ENCODE measurements around the gene HSPH1.
"Not testable (repeated sequence)": the region's sequence is repeated elsewhere in the genome, so short reads cannot be mapped to it uniquely, and the experiment has no call there.

Gene HSPH1

DNA sequence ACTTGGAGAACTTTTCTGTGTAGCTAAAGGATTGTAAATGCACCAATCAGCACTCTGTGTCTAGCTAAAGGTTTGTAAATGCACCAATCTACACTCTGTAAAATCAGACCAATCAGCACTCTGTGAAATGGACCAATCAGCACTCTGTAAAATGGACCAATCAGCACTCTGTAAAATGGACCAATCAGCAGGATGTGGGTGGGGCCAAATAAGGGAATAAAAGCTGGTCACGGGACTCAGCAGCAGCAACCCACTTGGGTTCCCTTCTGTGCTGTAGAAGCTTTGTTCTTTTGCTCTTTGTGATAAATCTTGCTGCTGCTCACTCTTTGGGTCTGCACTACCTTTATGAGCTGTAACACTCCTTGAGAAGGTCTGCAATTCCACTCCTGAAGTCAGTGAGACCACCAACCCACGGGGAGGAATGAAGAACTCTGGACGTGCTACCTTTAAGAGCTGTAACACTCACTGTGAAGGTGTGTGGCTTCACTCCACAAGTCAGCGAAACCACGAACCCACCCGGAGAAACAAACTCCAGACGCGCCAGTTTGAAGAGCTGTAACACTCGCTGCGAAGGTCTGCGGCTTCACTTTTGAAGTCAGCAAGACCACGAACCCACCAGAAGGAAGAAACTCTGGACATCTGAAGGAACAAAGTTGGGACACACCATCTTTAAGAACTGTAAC lies 16.2 kb upstream of the HSPH1 start:
- not testable (repeated sequence) for DNase-seq (ENCODE audit: low read depth in 1 of 2, low spot score in 1 of 2)

DNA sequence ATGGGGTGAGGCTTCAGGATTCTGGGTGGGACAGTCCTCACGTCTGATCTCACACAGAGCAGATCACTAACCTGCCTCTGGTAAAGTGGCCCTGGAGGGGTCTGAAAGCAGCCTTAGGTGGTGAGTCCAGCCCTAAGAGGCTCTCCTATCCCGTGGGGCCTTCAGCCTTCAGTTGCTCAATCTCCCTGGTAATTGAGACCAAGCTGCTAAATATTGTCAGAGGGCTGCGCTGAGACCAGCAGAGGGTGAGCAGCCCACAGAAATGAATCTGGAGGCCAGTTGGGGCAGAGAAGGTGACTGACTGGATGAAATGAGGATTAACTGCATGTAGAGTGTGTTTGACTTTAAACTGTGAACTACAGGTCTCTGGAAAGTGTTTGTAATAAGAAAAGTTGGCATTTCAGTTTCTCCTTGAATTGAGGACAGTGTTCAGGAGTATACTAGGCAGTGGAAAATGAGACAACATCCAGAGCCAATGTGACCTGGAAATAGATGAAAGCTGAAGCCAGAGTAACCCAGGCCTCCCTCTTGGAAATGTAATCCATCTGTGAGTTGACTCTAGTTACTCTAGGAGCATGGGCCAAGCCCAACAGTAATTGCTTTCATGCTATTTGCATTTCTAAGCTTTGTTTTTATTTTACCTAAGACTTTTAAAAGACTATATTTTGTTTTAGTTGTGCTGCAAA lies 14.3 kb upstream of the HSPH1 start:
- DNase-seq (ENCODE audit: low read depth in 1 of 2, low spot score in 1 of 2), result no peak

- DNase-seq (ENCODE audit: low read depth in 1 of 2, low spot score in 1 of 2), result no peak
Measured at GRCh38 chr13:31174018-31174417, 12.3 kb upstream of the HSPH1 start.

DNA sequence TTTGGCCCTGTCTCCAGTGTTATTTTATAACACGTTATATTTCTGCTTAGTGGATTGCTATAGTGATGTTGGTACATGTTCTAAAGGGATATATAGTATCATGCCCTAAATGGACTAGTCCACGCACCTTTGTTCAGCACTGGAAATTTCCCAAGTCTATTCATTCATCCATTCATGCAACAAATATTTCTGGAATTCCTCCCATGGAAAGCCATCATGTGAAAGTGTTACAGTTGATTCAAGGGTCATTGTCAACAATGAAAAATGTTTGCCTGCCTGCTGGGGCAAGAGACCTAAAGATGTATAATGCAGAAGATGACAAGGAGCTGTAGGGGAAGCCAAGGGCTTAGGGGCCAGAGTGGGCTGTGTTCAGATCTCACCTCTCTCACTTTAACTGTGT lies 10.8 kb upstream of the HSPH1 start:
- no peak for DNase-seq (ENCODE audit: low read depth in 1 of 2, low spot score in 1 of 2)

DNA sequence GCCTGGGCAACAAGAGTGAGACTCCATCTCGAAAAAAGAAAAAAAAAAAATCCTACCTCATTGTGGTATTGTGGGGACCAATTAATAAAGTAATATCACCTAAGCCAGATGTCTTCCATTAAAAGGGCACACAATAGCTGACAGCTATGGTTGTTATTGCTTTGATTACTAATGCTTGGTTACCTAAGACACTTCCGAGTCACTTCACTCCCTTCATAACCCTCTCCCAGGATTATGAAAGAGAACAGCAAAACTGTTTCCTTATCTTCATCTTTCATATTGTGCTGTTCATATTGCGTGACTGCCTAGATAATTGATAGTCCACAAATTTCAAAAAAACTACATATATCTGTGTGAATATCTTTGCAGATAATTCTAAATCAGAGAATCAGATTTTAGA lies 10.3 kb upstream of the HSPH1 start:
- DNase-seq (ENCODE audit: low read depth in 1 of 2, low spot score in 1 of 2), result no peak

DNA sequence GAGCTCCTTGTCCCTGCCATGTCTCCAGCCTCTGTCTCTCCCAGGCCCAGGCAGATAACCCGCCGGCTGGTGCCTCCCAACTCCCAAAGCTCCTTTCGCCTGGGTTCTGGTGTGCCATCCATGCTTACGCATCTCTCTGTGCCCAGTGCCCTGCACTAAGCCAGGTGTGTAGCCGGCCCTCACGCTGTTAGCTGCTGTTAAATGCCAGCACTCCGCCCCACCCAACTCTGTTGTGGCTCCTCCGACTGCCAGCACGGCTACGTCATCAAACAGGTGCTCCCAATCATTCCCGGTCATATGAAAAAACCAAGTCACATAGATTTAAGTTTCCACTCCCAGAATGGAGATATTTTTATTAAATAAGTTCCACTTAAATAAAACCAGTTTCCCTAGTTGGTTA lies 7.0 kb upstream of the HSPH1 start:
- DNase-seq (ENCODE audit: low read depth in 1 of 2, low spot score in 1 of 2), result no peak

GRCh38 chr13:31168166-31168565 lies 6.5 kb upstream of the HSPH1 start:
- no peak for DNase-seq (ENCODE audit: low read depth in 1 of 2, low spot score in 1 of 2)

GRCh38 chr13:31167490-31167889 lies 5.8 kb upstream of the HSPH1 start:
- DNase-seq (ENCODE audit: low read depth in 1 of 2, low spot score in 1 of 2), result no peak

GRCh38 chr13:31166591-31166990 lies 4.9 kb upstream of the HSPH1 start:
- no peak for DNase-seq (ENCODE audit: low read depth in 1 of 2, low spot score in 1 of 2)

GRCh38 chr13:31162151-31163008 lies 676 bp upstream of the HSPH1 start:
- peak; percentile 81 to 91 for DNase-seq (ENCODE audit: low read depth in 1 of 2, low spot score in 1 of 2)

DNA sequence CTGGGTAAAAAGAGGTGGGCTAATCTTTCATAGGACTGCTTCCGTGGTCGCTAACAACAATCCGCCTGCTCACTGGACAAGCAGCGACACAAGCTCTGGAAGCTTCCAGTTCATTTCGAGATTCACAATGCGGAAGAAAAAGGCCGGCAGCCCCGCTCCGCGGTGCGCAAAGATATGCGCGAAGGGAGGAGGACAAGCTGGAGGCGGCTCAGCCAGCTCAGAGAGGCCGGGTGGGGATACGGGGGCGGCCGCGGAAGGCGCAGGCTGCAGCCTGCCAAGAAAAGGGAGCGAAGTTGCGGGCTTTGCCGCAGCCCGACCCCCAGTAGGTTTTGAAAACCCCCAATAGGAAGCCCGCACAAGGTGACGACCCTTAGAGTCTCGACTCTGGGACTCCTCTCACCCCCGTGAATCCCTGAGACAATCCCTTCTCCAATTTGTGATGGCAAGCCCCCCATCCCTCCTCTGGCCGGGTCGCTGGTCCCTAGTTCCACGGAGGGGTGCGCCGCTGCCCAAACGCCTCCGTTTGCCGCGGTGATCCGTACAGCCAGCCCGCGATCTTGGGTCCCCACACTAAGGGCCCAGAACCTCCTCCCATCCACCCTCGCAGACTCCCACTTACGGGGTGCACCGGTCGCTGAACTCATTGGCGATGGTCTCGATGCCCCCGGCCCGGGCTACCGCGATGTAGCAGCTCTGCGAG lies 697 bp downstream of the HSPH1 start:
- DNase-seq (ENCODE audit: low read depth in 1 of 2, low spot score in 1 of 2), result peak; percentile 17 to 39

DNA sequence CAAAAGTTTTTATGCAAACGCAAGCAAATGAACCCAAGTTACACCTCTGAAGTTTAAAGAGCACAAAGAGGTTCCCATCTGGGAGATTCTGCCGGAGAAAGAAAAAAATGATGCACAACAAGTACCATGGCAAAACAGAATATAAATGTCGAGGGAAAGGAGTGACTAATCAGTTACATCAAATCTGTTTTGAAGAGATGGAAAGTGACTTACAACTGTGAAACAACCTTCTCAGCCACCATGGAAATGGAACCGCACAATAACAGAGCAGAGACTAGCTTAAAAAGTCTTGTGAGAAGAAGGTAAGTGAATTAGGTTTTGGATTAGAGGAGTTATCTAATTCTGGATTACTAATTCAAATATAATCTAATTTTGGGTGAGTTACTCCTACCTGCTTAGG lies 2.4 kb downstream of the HSPH1 start:
- DNase-seq (ENCODE audit: low read depth in 1 of 2, low spot score in 1 of 2), result no peak

- no peak for DNase-seq (ENCODE audit: low read depth in 1 of 2, low spot score in 1 of 2)
Measured at GRCh38 chr13:31154939-31155338, 6.8 kb downstream of the HSPH1 start.

DNA sequence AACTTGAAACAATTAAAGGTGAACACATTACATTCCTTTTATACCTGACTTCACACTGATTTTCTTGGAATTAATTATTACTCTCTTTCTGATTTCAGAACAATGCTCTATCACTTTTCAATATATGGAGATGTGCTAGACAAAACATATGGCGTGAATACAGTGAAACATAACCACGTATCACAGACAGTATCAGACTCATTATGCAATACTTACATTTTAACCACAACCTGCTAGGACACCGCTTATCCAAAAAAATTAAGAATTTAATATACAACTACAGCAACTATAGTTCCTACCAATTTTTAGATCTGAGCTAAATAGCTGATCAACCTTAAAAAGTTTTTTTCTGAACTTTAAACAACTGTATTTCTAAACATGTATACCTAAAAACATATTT lies 9.9 kb downstream of the HSPH1 start:
- DNase-seq (ENCODE audit: low read depth in 1 of 2, low spot score in 1 of 2), result no peak

DNA sequence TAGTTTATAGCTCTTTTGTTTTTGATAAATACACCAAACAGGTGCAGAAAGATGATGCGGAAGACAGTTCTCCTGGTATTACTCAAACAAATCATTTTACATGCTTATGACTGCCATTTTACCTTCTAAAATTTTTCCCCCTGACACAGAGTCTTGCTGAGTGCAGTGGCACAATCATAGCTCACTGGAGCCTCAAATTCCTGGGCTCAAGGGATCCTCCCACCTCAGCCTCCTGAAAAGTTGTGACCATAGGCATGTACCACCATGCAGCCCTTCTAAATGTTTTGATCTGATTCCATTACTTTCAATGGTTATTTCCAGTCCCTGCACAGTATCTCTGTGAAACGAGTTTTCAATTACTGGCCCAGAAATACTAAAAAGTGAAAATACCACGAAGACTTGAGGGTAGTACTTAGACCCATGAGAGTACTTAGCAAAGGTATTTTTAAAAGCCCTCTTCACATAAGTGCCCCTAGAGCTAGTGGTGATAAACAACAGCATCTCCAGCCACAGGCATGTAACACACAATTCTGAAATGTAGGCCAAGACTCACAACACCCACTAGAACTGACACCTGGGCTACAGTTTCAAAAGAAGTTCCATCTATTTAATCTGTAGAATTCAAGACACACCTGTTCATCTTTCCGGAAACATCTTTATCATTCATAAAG lies 11.3 kb downstream of the HSPH1 start:
- no peak for DNase-seq (ENCODE audit: low read depth in 1 of 2, low spot score in 1 of 2)

GRCh38 chr13:31149604-31150003 lies 12.1 kb downstream of the HSPH1 start:
- DNase-seq (ENCODE audit: low read depth in 1 of 2, low spot score in 1 of 2), result no peak

DNA sequence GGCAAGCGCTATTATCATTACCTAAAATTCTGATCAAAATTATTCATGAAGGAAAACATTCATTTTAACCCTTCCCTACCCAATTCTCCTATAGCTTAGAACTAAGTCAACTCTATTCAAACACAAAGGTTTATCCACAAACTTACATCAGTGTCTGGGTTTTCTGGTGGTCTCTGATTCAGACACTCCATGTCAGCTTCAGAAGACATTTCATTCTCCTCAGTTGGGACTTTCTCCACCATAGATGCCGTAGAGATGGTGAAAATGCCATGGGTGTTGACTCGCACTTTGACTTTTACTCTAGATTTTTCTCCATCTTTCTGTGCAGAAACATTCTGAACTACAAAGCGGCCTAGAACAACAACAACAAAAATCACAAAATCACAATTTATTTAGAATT lies 16.3 kb downstream of the HSPH1 start:
- no peak for DNase-seq (ENCODE audit: low read depth in 1 of 2, low spot score in 1 of 2)

DNA sequence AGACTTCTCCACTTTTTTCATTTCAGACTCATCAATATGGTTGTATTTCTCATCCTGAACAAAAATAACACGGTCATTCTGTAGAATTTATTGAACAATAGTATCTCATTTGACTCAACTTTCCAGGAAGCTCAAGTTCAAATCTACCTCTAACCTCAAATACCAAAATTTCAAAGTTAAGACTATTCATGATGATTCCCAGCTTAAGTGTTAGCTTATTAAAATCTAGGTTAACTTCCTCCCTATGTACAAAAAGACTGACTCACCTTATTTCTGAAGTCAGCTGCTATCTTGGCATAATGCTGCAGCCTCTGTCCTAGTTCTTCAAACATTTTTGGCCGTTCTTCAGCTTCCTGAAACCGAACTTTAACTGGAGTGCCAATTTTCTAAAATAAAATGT lies 23.2 kb downstream of the HSPH1 start:
- no peak for DNase-seq (ENCODE audit: low read depth in 1 of 2, low spot score in 1 of 2)

GRCh38 chr13:31136724-31137123 lies 25.0 kb downstream of the HSPH1 start:
- DNase-seq (ENCODE audit: low read depth in 1 of 2, low spot score in 1 of 2), result no peak

- no peak for DNase-seq (ENCODE audit: low read depth in 1 of 2, low spot score in 1 of 2)
Measured at GRCh38 chr13:31134039-31134711, 27.5 kb downstream of the HSPH1 start.

Data from activated T-helper 1 cell treated with anti-CD3 and anti-CD28 coated beads, Interleukin-2, amount 50 U/mL, for 16 hours (primary cell).